Left cardiac atrium (tissue), 4 donors: ENCODE results near the gene BMAL1. TPM values are rescaled to one million over a fixed set of nuclear protein-coding genes. Genes with fewer than 3 reads are reported as not detected.
"Not testable (repeated sequence)": the region's sequence is repeated elsewhere in the genome, so short reads cannot be mapped to it uniquely, and the experiment has no call there.

Experiments used
- ATAC-seq, 2 donors: fragments of 200-7000 bp; cut with Tn5 transposase; one replicate each; pipeline ENCODE4 v1.9.1; 2020; ENCODE audit warnings: mild to moderate bottlenecking in 2 of 2, moderate library complexity in 2 of 2
- DNase-seq: peaks from one replicate; pipeline ENCODE4 v3.0.0-alpha.2; 2020
- intact Hi-C, 2 donors: fragments of 100-400 bp; cut with DNase I; formaldehyde crosslinking; loops; one replicate each; pipeline versions ENCODE4 v1.14.1 to v1.15.1; 2022 to 2023
- long read RNA-seq: library from polyadenylated mRNA; unstranded; transcript quantifications from one replicate; pipeline ENCODE4 v2.0.0, GENCODE V29; 2021
- total RNA-seq, 2 donors: library from RNA; stranded (reverse); fragmentation: NEBNext Ultra II Directional; extraction: Animal tissue kit (Norgen Biotek cat#: 25700); gene quantifications; one replicate each; pipeline ENCODE4 v1.2.1, GENCODE V29; 2021
- donor health status: DM: no; HTN: yes; CAD: no.
- donor health status: DM: no; HTN: yes; CAD: no; lungs with severe emphysema.
- donor health status: DM: yes; HTN: yes; CAD: no.
- donor health status: Dilated cardiomyopathy.

BMAL1 gene
- 10 to 100 TPM in 1 of 2 donors, 1 to 10 TPM in 1; 7.8 to 17.0 TPM for total RNA-seq
- long read RNA-seq, partial matches to known transcripts: 4 of 31 reads
- long read RNA-seq, other reads (novel, unspliced or antisense): 19 of 31 reads

DNA sequence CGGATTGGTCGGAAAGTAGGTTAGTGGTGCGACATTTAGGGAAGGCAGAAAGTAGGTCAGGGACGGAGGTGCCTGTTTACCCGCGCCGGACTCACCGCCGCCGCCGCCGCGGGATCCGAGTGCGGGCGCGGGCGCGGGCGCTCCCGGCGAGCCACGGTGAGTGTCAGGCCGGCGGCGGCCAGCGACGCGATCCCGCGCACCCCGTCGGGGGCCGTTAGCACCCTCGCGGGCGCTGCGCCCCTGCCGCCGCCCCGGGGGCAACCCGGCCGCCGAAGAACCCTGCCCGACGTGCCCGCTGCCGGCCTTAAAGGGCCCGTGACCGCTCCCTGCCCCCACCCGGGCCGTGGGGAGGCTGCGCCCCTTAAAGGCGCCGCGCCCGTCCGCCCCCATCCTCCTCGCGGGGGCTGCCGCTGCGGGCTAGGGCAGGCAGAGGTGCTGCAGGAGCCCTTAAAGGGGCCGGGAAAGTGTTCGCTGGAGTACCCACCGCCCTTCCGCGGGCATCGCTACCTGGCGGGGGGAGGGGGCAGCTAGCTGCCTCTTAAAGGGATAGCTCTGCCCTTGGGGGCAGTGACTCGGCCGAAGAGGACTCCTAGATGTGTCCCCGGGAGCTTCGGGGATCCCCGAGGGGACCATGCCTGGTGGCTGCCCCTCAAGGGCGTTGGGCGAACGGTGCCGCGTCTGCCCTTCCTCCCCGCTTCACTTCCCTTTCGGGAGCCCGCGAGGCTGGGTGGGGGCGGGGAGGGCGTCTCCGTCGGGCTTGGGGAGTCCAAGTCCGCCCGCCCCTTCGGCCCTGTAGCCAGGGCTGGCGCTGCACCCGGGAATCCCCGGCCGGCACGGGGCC lies at the start of gene BMAL1:
TSS of gene BMAL1 (plus strand) at position 23 of the 841 bp plus-strand sequence. CDS start 76,519 bp downstream, outside the sequence.
- ATAC-seq: peak; percentile 18 to 26
- intact Hi-C loops: no loop called here
- peak; percentile 65 for DNase-seq

DNA sequence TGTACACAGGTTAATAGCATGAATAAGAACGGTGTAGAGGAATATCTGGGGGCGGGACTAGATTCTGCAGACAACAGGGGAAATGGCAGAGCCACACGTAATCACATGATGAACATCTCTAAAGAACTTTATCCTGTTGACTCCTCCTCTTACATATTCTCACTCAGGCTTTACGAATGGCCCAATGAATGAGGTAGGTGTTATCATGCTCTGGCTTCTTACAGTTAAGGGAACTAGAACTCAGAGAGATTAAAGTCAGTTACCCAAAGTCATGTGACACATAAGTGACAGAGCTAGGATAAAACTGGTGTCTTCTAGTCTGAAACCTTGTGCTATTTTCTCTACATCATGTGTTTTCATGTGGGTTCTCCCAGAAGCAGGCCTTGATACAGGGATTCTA lies 49.0 kb upstream of the BMAL1 start:
- ATAC-seq (no peak), DNase-seq (no peak)
- intact Hi-C loops: no loop called here

DNA sequence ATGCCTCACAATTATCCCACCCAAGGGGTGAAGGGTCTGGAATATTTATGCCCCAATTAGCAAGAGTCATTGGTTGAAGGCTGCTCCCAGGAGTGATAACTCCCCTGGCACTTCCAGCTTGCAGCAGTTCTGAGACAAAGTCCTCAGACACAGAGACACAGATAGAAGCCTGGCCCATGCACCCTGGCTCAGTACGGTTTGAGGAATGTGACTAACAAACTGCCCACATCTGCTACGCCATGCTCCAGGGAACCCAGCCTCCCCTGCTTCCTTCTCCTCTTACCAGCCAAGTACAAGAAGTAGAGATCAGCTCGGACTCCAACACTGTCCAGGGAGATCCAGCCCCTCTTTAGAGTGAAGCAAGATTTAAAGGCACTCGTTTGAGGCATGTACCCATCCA lies 48.5 kb upstream of the BMAL1 start:
- ATAC-seq (peak; percentile 19 to 50), DNase-seq (no peak)
- intact Hi-C loops: no loop called here

DNA sequence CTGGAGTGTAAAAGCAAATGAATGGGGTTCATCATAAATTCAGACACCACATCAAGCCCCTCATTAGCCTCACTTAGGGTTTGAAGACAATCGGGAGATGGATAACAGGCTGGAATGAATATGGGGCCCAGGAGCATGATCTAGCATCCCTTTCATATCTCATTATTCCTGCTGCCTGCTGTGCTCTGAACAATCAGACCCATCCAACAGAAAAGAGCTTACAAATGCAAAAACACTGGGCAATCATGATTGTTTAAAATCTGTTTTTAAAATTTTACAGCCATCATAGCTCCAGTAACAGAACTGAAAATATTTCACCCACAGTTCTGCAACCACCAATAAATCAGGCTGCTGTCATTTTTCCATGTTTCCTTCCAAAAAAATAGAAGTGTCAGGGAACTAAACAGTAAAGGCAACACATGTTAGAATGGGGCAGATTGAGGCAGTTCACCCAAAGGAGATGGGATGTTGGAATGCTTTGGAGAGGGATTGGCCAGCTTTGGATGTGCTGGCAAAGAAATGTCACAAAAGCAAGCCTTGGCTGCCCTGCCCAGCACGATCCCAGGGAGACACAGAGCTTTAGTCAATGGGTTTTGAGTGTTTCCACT lies 47.8 kb upstream of the BMAL1 start:
- intact Hi-C loops: no loop called here
- DNase-seq: no peak
- peak; percentile 27 to 59 for ATAC-seq

DNA sequence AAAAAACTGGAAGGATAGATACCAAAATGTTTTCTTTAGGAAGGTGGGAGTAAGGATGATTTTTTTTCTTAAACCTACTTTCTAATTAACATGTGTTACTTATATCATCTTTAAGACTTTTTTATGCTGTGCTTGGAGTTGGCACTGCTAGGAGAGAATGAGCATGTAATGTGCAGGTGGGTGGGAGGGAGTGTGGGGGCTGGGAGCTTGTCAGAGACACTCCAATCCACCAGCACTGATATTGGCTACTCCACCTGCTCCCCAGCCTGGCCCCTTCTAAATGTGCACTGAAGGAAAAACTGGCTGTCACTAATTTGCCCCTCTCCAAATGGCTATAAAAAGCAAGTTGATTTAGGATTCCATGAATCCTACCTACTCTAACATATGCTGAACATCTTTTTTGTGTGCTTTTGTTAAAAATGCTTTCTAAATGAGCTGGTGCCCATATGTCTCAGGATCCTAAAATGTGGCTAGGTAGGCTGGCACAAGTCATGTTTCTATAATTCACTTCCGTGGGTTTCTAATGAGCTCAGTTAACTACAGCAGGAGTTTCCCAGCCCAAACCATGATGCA lies 44.3 kb upstream of the BMAL1 start:
- no peak for ATAC-seq
- no peak for DNase-seq
- intact Hi-C loops: no loop called here

DNA sequence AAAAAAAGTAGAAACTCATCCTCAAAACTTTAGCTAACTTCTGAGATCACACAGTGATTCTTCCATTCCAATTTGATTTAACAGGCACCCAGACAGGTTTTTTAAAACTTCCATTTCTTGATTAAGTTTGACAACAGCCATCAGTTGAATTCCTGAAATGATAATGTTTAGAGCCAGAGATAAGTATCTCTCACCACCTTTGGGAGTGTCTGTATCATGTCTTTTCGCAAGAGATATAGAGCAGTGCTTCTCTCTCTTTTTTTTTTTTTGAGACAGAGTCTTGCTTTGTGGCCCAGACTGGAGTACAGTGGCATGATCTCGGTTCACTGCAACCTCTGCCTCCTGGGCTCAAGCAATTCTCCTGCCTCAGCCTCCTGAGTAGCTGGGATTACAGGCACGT lies 41.7 kb upstream of the BMAL1 start:
- DNase-seq: no peak
- no peak for ATAC-seq
- intact Hi-C loops: no loop called here

DNA sequence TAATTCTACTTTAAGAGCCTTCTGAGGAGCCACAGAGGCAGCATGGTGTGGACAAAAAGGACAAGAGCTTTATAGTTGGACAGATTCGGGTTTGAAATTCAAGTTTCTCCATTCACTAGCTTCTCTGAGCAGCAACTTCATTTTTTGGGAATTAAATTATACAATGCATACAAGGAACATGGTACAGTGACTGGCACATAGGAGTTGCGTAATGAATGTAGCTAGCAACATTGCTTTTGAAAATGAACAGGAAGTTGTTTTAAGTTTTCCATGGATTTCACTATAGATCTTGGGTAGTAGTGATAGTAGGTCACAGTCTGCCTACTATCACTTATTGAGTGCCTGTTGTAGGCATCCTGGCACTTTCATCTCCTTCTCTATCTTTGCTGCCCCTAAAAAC lies 41.0 kb upstream of the BMAL1 start:
- no peak for ATAC-seq
- intact Hi-C loops: no loop called here
- DNase-seq: no peak

DNA sequence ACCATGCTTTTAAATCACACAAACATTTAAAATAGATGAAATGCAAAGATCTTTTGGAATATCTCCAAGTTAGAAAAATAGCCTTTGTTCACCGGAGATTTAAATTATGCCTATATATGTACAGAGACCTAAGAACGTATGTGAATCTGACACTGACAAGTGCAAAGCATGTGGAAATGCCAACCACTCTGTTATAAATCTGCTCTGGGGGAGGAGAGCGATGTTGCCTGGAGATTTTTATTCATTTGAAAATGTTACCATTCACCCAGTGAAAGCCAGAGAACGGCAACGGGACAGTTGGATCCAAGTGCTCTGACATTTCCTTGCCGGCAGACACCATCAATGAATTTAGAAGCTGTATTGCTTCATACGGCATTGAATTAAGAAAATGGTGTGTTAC lies 39.8 kb upstream of the BMAL1 start:
- intact Hi-C loops: no loop called here
- ATAC-seq: no peak
- no peak for DNase-seq

DNA sequence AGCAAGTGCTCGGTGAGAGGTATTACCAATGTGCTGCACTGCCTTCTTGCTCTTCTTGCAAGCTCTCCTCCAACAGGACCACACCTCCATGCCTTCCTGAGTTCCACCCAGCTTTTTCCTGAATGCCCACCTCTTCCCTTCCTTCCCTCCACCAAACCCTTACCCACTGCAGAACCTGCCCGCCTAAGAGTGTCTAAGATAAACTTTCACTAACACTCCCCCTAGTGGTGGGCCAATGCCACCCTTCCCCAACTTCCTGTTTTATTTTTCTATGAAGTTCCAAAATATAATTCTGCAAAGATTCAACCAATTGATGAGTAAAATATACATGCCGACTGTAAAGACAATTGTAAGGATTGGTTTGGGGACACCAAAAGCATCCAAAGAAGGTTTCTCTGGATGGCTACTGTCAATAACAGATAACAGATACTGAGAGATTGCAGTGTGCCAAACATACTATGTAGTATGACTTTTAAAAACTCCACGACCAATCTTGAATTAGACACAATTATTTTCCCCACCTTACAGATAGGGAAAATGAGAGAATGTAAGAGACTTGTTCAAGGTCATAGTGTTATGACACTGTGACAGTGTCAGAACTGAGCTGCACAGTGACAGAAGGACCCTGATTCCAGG lies 38.6 kb upstream of the BMAL1 start:
- peak; percentile 37 for DNase-seq
- ATAC-seq: peak in 1 of 2 donors; percentile 65
- intact Hi-C loops: no loop called here

DNA sequence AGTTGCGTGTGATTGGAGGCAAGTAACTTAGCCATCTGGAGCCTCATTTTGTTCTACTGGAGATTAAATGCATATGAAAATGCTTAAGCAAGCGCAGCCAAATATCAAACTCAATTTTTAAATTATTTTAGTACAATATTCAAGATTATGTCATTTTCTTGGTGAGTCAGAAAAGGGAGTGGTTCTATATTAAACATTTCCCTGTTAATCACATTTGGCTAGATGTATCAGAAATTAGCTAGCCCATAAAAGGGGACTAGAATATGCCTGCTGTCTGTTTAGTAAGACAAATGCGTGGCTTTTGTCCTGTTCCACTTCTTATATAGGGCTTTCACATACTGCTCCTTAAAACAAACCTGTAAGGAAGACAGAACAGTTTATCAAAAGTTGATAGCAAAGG lies 35.0 kb upstream of the BMAL1 start:
- DNase-seq (no peak), ATAC-seq (no peak)
- intact Hi-C loops: no loop called here

DNA sequence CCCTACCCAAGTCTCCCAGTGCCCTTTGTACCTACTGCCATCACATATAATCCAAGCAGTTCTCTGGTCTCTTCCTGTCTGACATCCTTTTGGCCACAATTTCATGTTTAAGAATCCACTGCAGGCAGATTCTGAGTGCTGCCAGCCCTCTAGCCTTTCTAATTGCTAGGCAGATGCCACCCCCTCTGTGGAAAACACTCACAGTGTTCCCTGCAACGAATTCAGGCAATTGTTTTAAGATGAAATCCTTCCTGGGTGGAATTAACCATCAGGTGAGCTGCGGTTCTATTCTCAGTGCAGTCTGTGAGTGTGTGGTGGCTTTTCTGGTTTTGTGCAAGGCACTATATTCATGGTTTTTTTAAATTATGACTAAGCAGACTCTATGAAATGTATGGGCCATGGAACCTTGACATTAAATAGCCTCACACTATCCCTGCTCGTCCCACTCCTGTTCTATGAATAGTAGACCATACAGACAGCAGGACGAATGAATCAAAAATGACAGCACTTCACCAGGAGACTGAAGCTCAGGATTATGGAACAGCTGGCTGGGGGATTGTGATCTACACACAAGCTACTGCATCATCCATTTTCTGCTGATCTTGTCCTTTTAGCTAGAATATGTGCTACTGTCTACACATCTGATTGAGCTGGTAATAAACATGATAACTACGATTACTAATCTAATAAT lies 29.8 kb upstream of the BMAL1 start:
- intact Hi-C loops: no loop called here
- no peak for ATAC-seq
- no peak for DNase-seq

DNA sequence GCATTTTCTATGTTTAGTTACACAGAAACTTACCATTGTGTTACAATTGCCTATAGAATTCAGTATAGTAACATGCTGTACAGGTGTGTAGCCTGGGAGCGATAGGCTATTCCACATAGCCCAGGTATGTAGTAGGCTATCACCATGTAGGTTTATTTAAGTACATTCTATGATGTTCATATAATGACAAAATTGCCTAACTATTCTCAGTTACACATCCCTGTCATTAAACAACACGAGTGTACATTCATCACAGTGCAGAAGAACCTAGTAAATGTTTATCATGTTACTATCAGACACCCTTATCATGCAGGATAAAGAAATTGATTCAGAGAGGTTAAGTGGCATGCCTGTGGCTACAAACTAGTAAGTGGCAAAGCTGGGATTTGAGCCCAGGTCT lies 28.4 kb upstream of the BMAL1 start:
- ATAC-seq (no peak), DNase-seq (no peak)
- intact Hi-C loops: no loop called here

DNA sequence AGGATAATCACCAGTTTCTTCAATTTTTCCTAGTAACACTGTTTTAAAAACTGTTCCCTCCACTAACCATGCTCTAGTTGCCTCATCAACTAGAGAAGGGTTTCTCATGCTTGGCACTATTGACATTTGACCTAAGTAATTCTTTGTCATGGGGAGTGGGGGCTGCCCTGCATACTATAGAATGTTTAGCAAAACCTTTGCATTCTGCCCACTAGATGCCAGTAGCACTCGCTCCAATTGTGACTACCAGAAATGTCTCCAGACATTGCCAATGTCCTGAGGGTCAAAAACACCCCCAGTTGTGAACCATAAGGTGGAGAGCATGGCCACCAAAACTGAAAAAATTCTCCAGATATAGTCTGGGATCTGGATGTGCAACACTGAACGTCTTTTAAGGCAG lies 27.6 kb upstream of the BMAL1 start:
- intact Hi-C loops: no loop called here
- no peak for ATAC-seq

DNA sequence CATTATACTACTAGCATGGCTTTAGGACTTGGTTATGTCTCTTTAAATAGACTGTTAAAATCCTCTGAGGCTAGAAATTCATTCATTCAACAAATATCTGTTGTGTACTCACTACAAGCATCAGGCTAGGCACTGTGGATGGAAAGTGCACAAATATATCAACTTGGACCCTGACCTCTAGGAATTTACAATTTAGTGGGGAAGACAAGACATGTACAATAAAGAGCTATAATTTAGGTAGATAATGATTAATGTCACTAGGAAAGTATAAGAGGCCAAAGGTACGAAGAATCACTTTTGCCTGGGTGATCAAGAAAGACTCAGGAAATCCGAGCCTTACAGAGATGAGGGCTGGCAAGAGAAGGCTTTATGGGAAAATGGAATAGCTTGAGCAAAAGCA lies 25.6 kb upstream of the BMAL1 start:
- ATAC-seq: no peak
- intact Hi-C loops: no loop called here
- no peak for DNase-seq

More for the DNA sequence above, 27.6 kb upstream of the BMAL1 start:
- DNase-seq: no peak

DNA sequence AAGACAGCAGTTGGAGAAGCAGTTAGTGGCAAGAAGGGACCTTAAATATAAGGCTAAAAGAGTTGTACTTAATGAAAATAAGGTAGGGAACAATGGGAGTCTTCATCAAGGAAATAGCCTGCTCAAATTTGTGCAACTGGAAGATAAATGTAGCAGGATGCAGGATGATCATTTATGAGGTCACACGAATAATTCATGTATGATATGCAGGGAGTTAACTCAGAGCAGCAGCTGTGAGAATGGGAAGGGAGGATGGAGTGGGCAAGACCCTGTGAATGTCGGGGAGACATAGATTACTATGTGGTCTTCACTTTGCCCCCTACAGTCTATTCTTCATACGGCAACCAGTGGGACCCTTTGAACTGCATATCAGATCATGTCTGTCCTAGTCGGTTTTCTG lies 25.2 kb upstream of the BMAL1 start:
- intact Hi-C loops: no loop called here
- ATAC-seq (no peak), DNase-seq (no peak)

DNA sequence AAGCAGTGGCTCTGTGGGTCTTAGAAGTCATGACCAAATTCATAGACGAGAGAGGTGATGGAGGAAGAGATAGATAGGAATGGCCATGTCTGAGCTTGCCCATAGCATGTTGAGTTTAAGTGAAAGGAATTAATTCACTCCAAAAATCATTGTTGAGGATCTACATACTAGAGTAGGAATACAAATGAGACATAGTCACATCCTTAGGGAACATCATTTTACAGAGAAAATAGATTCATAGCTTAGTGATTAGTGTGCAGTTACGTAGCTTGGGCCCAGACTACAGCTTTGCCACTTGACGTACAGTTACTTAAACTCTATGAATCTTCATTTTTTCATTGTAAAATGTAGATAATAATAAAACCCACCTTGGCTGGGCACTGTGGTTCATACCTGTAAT lies 21.4 kb upstream of the BMAL1 start:
- ATAC-seq (no peak), DNase-seq (no peak)
- intact Hi-C loops: no loop called here

DNA sequence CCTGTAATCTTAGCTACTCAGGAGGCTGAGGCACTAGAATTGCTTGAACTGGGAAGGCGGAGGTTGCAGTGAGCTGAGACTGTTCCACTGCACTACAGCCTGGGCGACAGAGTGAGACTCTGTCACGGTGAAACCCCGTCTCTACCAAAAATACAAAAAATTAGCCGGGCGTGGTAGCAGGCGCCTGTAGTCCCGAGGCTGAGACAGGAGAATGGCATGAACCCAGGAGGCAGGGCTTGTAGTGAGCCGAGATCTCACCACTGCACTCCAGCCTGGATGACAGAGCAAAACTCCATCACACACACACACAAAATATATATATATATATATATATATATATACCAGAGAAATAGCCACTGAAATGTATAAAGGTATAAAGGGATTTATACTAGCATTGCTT lies 19.5 kb upstream of the BMAL1 start:
- ATAC-seq, intact Hi-C loops, DNase-seq: not testable (repeated sequence)

DNA sequence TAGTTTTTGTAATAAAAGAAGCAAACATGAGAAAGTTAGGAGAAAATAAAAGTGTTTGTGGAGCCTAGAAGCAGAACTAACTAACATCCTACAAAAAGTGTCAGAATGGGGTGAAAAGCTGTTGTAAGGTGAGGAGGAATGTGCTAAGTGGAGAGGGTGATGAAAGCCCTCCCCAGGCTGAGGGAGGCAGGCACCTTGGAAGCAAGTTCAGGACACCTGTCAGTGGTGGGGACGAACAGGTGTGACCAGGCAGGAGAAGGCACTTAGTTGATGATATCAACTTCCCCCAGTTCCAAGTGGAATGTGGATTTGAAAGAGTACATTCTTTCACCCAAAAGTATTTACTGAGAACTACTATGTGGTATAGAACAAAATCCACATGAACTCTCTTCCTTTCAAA lies 18.7 kb upstream of the BMAL1 start:
- DNase-seq (no peak), ATAC-seq (no peak)
- intact Hi-C loops: no loop called here

DNA sequence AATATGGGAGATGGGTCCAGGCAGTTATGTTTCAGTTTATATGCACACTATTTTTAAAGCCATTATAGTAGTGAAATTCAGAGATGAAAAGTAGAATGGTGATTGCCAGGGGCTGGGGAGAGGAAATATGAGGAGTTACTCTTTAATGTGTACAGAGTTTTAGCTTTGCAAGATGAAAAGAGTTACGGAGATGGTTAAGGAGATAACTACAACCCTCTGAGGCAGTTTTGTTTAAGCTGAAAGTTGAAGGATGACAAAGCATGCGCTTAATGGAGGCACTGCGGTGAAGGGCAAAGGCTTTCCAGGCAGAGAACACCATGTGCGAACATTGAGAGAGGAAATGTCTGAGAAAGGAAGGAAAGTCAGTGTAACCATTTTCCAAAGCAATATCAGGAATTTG lies 18.2 kb upstream of the BMAL1 start:
- ATAC-seq (no peak), DNase-seq (no peak)
- intact Hi-C loops: no loop called here
